LNCaP clone FGC (cell line): ENCODE results near the gene TMEM50B.
"Not testable (repeated sequence)": the region's sequence is repeated elsewhere in the genome, so short reads cannot be mapped to it uniquely, and the experiment has no call there.

ENCODE experiments used
- DNase-seq: peaks from one replicate; pipeline ENCODE4 v3.0.0-alpha.2; 2011; ENCODE audit warnings: low read depth
- H3K4me3 ChIP-seq: 2 replicates; pipeline ENCODE4 v1.5.1; 2011; ENCODE audit warnings: mild to moderate bottlenecking, low read depth, low read length, control low read depth
- CTCF ChIP-seq: IDR thresholded peaks from 2 replicates; pipeline ENCODE4 v1.5.1; 2012; ENCODE audit warnings: mild to moderate bottlenecking; ENCODE audit not compliant: control insufficient read depth, insufficient read depth; ENCODE audit errors: extremely low read depth

The TMEM50B gene

GRCh38 chr21:33511639-33512038 lies 31.9 kb upstream of the TMEM50B start:
- no peak for TF ChIP-seq CTCF

GRCh38 chr21:33510826-33511225 lies 31.1 kb upstream of the TMEM50B start:
- DNase-seq: no peak
- no peak for TF ChIP-seq CTCF
- H3K4me3 ChIP-seq: no peak overlapping the region

More at GRCh38 chr21:33511639-33512038, 31.9 kb upstream of the TMEM50B start:
- DNase-seq: no peak
- H3K4me3 ChIP-seq: no peak overlapping the region

- H3K4me3 ChIP-seq, DNase-seq: not testable (repeated sequence)
Measured at GRCh38 chr21:33507003-33507402, 27.2 kb upstream of the TMEM50B start.

- DNase-seq: no peak
- no peak overlapping the region for H3K4me3 ChIP-seq
- no peak for TF ChIP-seq CTCF
Measured at GRCh38 chr21:33505833-33506232, 26.1 kb upstream of the TMEM50B start.

GRCh38 chr21:33496345-33496744 lies 16.6 kb upstream of the TMEM50B start:
- H3K4me3 ChIP-seq: no peak overlapping the region
- no peak for DNase-seq
- no peak for TF ChIP-seq CTCF

- DNase-seq: no peak
- no peak for TF ChIP-seq CTCF
- no peak overlapping the region for H3K4me3 ChIP-seq
Measured at GRCh38 chr21:33495743-33496142, 16.0 kb upstream of the TMEM50B start.

- no peak overlapping the region for H3K4me3 ChIP-seq
- DNase-seq: no peak
- TF ChIP-seq CTCF: no peak
Measured at GRCh38 chr21:33493756-33494155, 14.0 kb upstream of the TMEM50B start.
